Measurements from ENCODE around the gene PRUNE1. TPM values are rescaled to one million over a fixed set of nuclear protein-coding genes. Genes with fewer than 3 reads are reported as not detected.

The PRUNE1 gene
- total RNA-seq, 4 donors from 2014 or later: 24.0 to 35.6 (median 29.1) TPM

DNA sequence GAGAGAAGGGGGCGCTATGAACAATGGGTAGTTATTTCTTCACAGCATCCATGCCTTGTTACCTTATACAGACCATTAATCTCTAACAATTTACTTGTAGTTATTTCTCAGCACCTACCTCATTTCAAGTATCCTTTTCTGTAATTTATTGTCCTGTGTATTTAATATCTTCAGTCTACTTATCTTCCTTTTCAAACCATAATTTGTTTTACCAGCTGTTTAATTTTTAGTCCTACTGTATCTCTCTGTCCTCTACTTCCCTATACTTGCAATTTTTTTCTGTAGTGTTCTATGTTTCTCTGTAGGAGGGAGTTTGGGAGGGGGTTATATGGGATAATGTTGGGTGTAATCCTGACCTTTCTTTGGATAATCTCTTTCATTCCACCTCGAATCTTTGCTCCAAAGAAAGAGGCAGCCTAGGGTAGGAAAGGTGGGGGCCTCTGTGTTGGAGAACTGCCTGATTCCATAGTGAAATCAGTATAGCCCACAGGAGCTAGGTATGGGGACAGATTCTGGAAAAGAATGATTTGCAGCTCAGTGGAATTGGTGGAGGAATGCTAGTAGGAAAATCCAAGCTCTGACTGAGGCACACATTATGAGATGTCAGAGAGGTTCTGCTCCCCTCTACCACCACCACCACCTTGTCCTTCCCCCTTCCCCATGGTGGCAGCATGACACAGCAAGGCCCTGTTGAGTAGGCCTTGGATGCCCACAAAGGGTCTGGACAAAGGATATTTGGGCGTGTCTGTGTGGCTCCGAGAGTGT is 52.6 kb downstream of the PRUNE1 start:
- peak overlapping the region; percentile 90 to 98 (median 94) for H3K27ac ChIP-seq
- ATAC-seq (no peak), DNase-seq (no peak)
- TF ChIP-seq, protein P1, sequence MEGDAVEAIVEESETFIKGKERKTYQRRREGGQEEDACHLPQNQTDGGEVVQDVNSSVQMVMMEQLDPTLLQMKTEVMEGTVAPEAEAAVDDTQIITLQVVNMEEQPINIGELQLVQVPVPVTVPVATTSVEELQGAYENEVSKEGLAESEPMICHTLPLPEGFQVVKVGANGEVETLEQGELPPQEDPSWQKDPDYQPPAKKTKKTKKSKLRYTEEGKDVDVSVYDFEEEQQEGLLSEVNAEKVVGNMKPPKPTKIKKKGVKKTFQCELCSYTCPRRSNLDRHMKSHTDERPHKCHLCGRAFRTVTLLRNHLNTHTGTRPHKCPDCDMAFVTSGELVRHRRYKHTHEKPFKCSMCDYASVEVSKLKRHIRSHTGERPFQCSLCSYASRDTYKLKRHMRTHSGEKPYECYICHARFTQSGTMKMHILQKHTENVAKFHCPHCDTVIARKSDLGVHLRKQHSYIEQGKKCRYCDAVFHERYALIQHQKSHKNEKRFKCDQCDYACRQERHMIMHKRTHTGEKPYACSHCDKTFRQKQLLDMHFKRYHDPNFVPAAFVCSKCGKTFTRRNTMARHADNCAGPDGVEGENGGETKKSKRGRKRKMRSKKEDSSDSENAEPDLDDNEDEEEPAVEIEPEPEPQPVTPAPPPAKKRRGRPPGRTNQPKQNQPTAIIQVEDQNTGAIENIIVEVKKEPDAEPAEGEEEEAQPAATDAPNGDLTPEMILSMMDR (IDR thresholded peaks at IDR 0.05 in 4 of 5, conservative IDR thresholded peaks at IDR 0.05 in 1 of 5): no peak
- TF ChIP-seq POLR2A (IDR thresholded peaks at IDR 0.05): no peak
- peak overlapping the region; percentile 90 to 98 (median 94) for H3K4me3 ChIP-seq
- in situ Hi-C loops (cut with MboI; ENCODE audit: low sequenced_read_pairs in 4 of 4): no loop called here
- intact Hi-C loops (cut with DNase I; ENCODE audit: low total_unique reads): no loop called here
- H3K9me3 ChIP-seq: no peaks in the 10 kb centered on the region
- H3K36me3 ChIP-seq: peaks cover 0 to 4% of the 10 kb centered on the region in 2 donors
- peaks cover 28 to 34% of the 10 kb centered on the region in 2 donors for H3K4me1 ChIP-seq
- H3K27me3 ChIP-seq: no peaks in the 10 kb centered on the region

DNA sequence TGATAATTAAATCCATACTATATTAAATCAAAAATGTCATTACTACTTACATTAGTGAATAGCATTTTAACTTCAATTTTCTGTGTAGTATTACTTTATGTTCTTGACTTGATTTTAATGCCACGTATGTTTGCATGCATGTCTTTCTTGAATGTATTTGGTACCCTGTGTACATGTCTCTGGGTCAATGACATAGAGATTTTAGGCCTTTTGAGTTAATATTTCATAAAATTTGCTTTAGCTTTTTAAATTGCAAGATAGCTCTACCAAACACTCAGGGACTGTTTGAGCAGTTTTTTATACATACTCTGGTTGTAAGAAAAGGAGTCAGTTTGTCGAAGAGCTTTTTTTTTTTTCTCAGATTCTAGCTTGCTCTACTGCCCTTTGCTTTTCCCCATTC is 53.5 kb downstream of the PRUNE1 start:
- ATAC-seq: no peak
- DNase-seq: no peak
- Histone ChIP-seq H3K9me3 (no peaks in the 10 kb centered on the region), H3K4me1 (peaks cover 19 to 26% of the 10 kb centered on the region in 2 donors), H3K36me3 (no peaks in the 10 kb centered on the region), H3K27ac (peak overlapping the region in 2 of 4 donors; percentile 8 to 44), H3K4me3 (peak overlapping the region in 1 of 4 donors; percentile 94), H3K27me3 (no peaks in the 10 kb centered on the region)
- intact Hi-C loops (cut with DNase I; ENCODE audit: low total_unique reads): no loop called here
- no peak for TF ChIP-seq POLR2A (IDR thresholded peaks at IDR 0.05)
- TF ChIP-seq, protein P1 (IDR thresholded peaks at IDR 0.05 in 4 of 5, conservative IDR thresholded peaks at IDR 0.05 in 1 of 5): no peak
- in situ Hi-C loops (cut with MboI; ENCODE audit: low sequenced_read_pairs in 4 of 4): no loop called here

- Histone ChIP-seq H3K36me3 (no peaks in the 10 kb centered on the region), H3K27me3 (no peaks in the 10 kb centered on the region), H3K4me1 (peaks cover 8 to 14% of the 10 kb centered on the region in 2 donors), H3K4me3 (no peak overlapping the region), H3K9me3 (no peaks in the 10 kb centered on the region), H3K27ac (peak overlapping the region in 1 of 4 donors; percentile 44)
- no peak for TF ChIP-seq POLR2A (IDR thresholded peaks at IDR 0.05)
- TF ChIP-seq, protein P1 (IDR thresholded peaks at IDR 0.05 in 4 of 5, conservative IDR thresholded peaks at IDR 0.05 in 1 of 5): no peak
- ATAC-seq (no peak), DNase-seq (no peak)
- intact Hi-C loops (cut with DNase I; ENCODE audit: low total_unique reads) (no loop called here), in situ Hi-C loops (cut with MboI; ENCODE audit: low sequenced_read_pairs in 4 of 4) (no loop called here)
These were observed 54.6 kb downstream of the PRUNE1 start for GRCh38 chr1:151062741-151063371.

DNA sequence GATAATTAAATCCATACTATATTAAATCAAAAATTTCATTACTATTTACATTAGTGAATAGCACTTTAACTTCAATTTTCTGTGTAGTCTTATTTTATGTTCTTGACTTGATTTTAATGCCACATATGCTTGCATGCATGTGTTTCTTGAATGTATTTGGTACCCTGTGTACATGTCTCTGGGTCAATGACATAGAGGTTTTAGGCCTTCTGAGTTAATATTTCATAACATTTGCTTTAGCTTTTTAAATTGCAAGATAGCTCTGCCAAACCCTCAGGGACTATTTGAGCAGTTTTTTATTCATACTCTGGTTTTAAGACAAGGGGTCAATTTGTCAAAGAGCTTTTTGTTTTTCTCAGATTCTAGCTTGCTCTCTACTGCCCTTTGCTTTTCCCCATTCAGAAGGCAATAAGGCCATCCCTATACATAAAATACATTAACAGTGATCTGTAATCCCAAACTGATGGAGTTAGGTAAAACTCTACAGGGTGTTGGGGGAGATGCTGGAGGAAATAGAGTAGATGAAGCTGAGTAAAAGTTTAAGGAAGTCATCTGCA is 56.9 kb downstream of the PRUNE1 start:
- ATAC-seq: no peak
- no peak for DNase-seq
- no peak for TF ChIP-seq POLR2A (IDR thresholded peaks at IDR 0.05)
- TF ChIP-seq, protein P1 (IDR thresholded peaks at IDR 0.05 in 4 of 5, conservative IDR thresholded peaks at IDR 0.05 in 1 of 5): no peak
- no peak overlapping the region for H3K4me3 ChIP-seq
- no peaks in the 10 kb centered on the region for H3K9me3 ChIP-seq
- in situ Hi-C loops (cut with MboI; ENCODE audit: low sequenced_read_pairs in 4 of 4): no loop called here
- H3K27ac ChIP-seq: no peak overlapping the region
- peaks cover 5 to 11% of the 10 kb centered on the region in 2 donors for H3K4me1 ChIP-seq
- intact Hi-C loops (cut with DNase I; ENCODE audit: low total_unique reads): no loop called here
- H3K36me3 ChIP-seq: no peaks in the 10 kb centered on the region
- no peaks in the 10 kb centered on the region for H3K27me3 ChIP-seq

Measured in gastrocnemius medialis (tissue), 4 donors.